ENCODE measurements around the gene OR14J1. TPM values are rescaled to one million over a fixed set of nuclear protein-coding genes. Genes with fewer than 3 reads are reported as not detected.

OR14J1 gene
- total RNA-seq (2013): not detected
- polyA plus RNA-seq (not detected), polyA minus RNA-seq (not detected in 2 replicates), total RNA-seq (0 to 1.0 (median 0) reads per million in 11 experiments)

- intact Hi-C loops (cut with micrococcal nuclease): no loop called here
- Histone ChIP-seq H3K4me2 (replicated peaks; ENCODE audit: extremely low read depth, low read length, poor library complexity, severe bottlenecking) (no peak within 1 kb of the TSS), H4K20me1 (ENCODE audit: insufficient read depth, low read length) (no peaks in the 10 kb centered on the region), H3K4me1 (ENCODE audit: control insufficient read depth in 1 of 2, insufficient read depth in 2 of 2, low read length in 2 of 2) (no peaks in the 10 kb centered on the region), H3K4me3 (replicated peaks in 1 of 3; ENCODE audit: low read depth in 2 of 3, low read length in 3 of 3) (no peak within 1 kb of the TSS), H3K36me3 (replicated peaks in 1 of 2; ENCODE audit: control insufficient read depth in 1 of 2, insufficient read depth in 2 of 2, low read length in 2 of 2) (no peaks in the 10 kb centered on the region), H3K79me2 (ENCODE audit: insufficient read depth, low read length) (no peaks in the 10 kb centered on the region), H2AFZ (ENCODE audit: insufficient read depth, low read depth, low read length, poor library complexity, severe bottlenecking) (no peak within 1 kb of the TSS), H3K27me3 (ENCODE audit: control insufficient read depth in 2 of 2, insufficient read depth in 2 of 2, low read length in 2 of 2) (no peaks in the 10 kb centered on the region), H3K27ac (ENCODE audit: low read depth in 1 of 2, low read length in 2 of 2) (no peak within 1 kb of the TSS), H3K9ac (ENCODE audit: insufficient read depth, low read length, poor library complexity, severe bottlenecking) (no peak within 1 kb of the TSS), H3K9me3 (replicated peaks in 1 of 2; ENCODE audit: control insufficient read depth in 1 of 2, insufficient read depth in 1 of 2, low read length in 2 of 2) (no peaks in the 10 kb centered on the region)
- no peaks in the 10 kb centered on the region for H3K36me3 Mint-ChIP-seq
- TF ChIP-seq, protein P1, sequence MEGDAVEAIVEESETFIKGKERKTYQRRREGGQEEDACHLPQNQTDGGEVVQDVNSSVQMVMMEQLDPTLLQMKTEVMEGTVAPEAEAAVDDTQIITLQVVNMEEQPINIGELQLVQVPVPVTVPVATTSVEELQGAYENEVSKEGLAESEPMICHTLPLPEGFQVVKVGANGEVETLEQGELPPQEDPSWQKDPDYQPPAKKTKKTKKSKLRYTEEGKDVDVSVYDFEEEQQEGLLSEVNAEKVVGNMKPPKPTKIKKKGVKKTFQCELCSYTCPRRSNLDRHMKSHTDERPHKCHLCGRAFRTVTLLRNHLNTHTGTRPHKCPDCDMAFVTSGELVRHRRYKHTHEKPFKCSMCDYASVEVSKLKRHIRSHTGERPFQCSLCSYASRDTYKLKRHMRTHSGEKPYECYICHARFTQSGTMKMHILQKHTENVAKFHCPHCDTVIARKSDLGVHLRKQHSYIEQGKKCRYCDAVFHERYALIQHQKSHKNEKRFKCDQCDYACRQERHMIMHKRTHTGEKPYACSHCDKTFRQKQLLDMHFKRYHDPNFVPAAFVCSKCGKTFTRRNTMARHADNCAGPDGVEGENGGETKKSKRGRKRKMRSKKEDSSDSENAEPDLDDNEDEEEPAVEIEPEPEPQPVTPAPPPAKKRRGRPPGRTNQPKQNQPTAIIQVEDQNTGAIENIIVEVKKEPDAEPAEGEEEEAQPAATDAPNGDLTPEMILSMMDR (IDR thresholded peaks at IDR 0.05): no peak
- no peak for DNase-seq
- peaks cover 2 to 9% (median 2%) of the 10 kb centered on the region in 3 donors for H3K27me3 Mint-ChIP-seq (ENCODE audit: low read depth in 3 of 3)
- WGBS (ENCODE audit: insufficient coverage): 88% methylated on average over 1 of the region's 3 CpGs
- no peak within 1 kb of the TSS for H3K4me3 Mint-ChIP-seq
- no peaks in the 10 kb centered on the region for H3K4me1 Mint-ChIP-seq
- no peak within 1 kb of the TSS for H3K27ac Mint-ChIP-seq
- H3K9me3 Mint-ChIP-seq: peaks cover 0 to 5% (median 0%) of the 10 kb centered on the region in 7 donors
Measured at GRCh38 chr6:29301316-29301715, at the start of gene OR14J1. Gene OR14J1, plus strand, starts transcription at chr6:29301701. Its CDS starts 4,989 bp downstream, at chr6:29306690.

DNA sequence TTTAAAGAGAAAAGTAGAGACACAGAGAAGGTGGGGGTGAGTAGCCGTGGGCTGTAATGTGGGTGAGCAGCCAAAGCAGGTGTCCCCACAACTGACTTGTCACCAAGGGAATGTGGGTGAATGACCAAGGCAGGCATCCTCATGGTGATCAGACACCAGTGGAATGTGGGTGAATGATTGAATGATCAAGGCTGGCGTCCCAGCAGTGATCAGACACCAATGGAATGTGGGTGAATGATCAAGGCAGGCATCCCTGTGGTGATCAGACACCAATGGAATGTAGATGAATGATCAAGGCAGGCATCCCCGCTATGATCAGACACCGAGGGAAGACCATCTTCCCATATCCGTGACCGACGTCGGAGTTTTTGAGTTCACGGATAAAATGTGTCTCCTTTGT is 49.8 kb upstream of the OR14J1 start:
- no peaks in the 10 kb centered on the region for H3K27me3 ChIP-seq (ENCODE audit: control insufficient read depth in 2 of 2, insufficient read depth in 2 of 2, low read length in 2 of 2)
- H3K4me3 ChIP-seq (replicated peaks in 1 of 3; ENCODE audit: low read depth in 2 of 3, low read length in 3 of 3): no peak overlapping the region
- no peaks in the 10 kb centered on the region for H3K36me3 ChIP-seq (replicated peaks in 1 of 2; ENCODE audit: control insufficient read depth in 1 of 2, insufficient read depth in 2 of 2, low read length in 2 of 2)
- H3K4me2 ChIP-seq (replicated peaks; ENCODE audit: extremely low read depth, low read length, poor library complexity, severe bottlenecking): no peak overlapping the region
- no peak overlapping the region for H3K27ac ChIP-seq (ENCODE audit: low read depth in 1 of 2, low read length in 2 of 2)
- H3K9me3 Mint-ChIP-seq: peaks cover 21 to 40% (median 28%) of the 10 kb centered on the region in 7 donors
- intact Hi-C loops (cut with micrococcal nuclease): no loop called here
- WGBS (ENCODE audit: insufficient coverage): 98% methylated on average over 7 of the region's 9 CpGs
- no peaks in the 10 kb centered on the region for H3K4me1 ChIP-seq (ENCODE audit: control insufficient read depth in 1 of 2, insufficient read depth in 2 of 2, low read length in 2 of 2)
- H2AFZ ChIP-seq (ENCODE audit: insufficient read depth, low read depth, low read length, poor library complexity, severe bottlenecking): no peak overlapping the region
- no peak overlapping the region for H3K4me3 Mint-ChIP-seq
- H3K9ac ChIP-seq (ENCODE audit: insufficient read depth, low read length, poor library complexity, severe bottlenecking): no peak overlapping the region
- TF ChIP-seq, protein P1 (IDR thresholded peaks at IDR 0.05): no peak
- no peaks in the 10 kb centered on the region for H3K79me2 ChIP-seq (ENCODE audit: insufficient read depth, low read length)
- no peak for DNase-seq
- H4K20me1 ChIP-seq (ENCODE audit: insufficient read depth, low read length): no peaks in the 10 kb centered on the region
- peaks cover 4 to 8% of the 10 kb centered on the region in 2 donors for H3K9me3 ChIP-seq (replicated peaks in 1 of 2; ENCODE audit: control insufficient read depth in 1 of 2, insufficient read depth in 1 of 2, low read length in 2 of 2)
- no peaks in the 10 kb centered on the region for H3K4me1 Mint-ChIP-seq
- H3K27ac Mint-ChIP-seq: no peak overlapping the region
- H3K27me3 Mint-ChIP-seq (ENCODE audit: low read depth in 3 of 3): peaks cover 1 to 5% (median 4%) of the 10 kb centered on the region in 3 donors
- H3K36me3 Mint-ChIP-seq: no peaks in the 10 kb centered on the region
